H1 (cell line): Measurements from ENCODE around the gene ZNF618.

Experiments used
- CTCF ChIP-seq, 3 experiments: IDR thresholded peaks; 1 replicate in 2 of 3; 2 replicates in 1 of 3; pipeline versions ENCODE4 v1.5.1 to v1.6.1; 2011; ENCODE audit warnings: low read length in 3 of 3, mild to moderate bottlenecking in 3 of 3, inconsistent platforms in 2 of 3, low read depth in 1 of 3, moderate library complexity in 1 of 3; ENCODE audit not compliant: insufficient read depth in 1 of 3; ENCODE audit errors: control extremely low read depth in 1 of 3
- EGR1 ChIP-seq: IDR thresholded peaks from 2 replicates; pipeline ENCODE4 v1.6.1; 2011; ENCODE audit warnings: low read depth, low read length, borderline replicate concordance
- EZH2 ChIP-seq: fragments of 200-600 bp; sonication (generic); IDR thresholded peaks from 2 replicates; pipeline ENCODE4 v1.7.1; 2012; ENCODE audit warnings: low read depth, mild to moderate bottlenecking, moderate library complexity, low read length, inconsistent platforms; ENCODE audit not compliant: severe bottlenecking
- HDAC6 ChIP-seq: IDR thresholded peaks from one replicate; pipeline ENCODE4 v1.7.1; 2012; ENCODE audit warnings: low read depth, mild to moderate bottlenecking, inconsistent platforms, low read length, moderate library complexity
- SRF ChIP-seq: IDR thresholded peaks from 2 replicates; pipeline ENCODE4 v1.6.1; 2011; ENCODE audit warnings: mild to moderate bottlenecking, low read depth, low read length, moderate library complexity
- TAF1 ChIP-seq: IDR thresholded peaks from 2 replicates; pipeline ENCODE4 v1.6.1; 2011; ENCODE audit warnings: mild to moderate bottlenecking, low read depth, low read length

GRCh38 chr9:113928269-113928668 is 52.2 kb downstream of the ZNF618 start:
- TF ChIP-seq HDAC6 = no peak
- TF ChIP-seq EGR1 = no peak
- no peak for TF ChIP-seq TAF1
- TF ChIP-seq SRF = no peak
- TF ChIP-seq CTCF (IDR thresholded peaks at IDR 0.05; ENCODE audit: control extremely low read depth in 1 of 3, insufficient read depth in 1 of 3, low read depth in 1 of 3, low read length in 3 of 3) = no peak
- no peak for TF ChIP-seq EZH2
